ENCODE results near the gene TEX101. TPM values are rescaled to one million over a fixed set of nuclear protein-coding genes. Genes with fewer than 3 reads are reported as not detected.

Gene TEX101
- total RNA-seq, 1 donor from 2014 or later: not detected

DNA sequence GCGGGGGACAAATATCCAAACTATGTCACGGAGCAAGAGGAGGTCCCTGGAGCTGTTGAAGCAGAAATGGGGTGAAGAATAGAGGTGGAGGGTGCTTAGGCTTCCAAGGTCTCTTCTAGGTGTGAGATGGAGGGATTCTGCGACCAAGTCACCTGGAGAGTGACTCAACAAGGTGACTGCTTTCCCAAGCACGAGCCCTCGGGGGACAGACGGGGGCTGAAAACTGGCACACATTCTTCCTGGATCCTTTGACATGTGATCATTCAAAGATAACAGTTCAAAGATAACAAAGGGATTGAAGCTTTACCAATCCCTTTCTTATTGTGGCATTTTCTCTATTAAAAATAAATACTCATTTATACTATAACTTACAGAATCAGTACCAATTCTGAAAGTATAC, 2.2 kb upstream of the TEX101 start:
- H3K27me3 Mint-ChIP-seq (ENCODE audit: unreplicated experiment): peaks cover 2% of the 10 kb centered on the region
- H3K4me3 Mint-ChIP-seq (ENCODE audit: unreplicated experiment): no peak overlapping the region
- TF ChIP-seq, protein P1, sequence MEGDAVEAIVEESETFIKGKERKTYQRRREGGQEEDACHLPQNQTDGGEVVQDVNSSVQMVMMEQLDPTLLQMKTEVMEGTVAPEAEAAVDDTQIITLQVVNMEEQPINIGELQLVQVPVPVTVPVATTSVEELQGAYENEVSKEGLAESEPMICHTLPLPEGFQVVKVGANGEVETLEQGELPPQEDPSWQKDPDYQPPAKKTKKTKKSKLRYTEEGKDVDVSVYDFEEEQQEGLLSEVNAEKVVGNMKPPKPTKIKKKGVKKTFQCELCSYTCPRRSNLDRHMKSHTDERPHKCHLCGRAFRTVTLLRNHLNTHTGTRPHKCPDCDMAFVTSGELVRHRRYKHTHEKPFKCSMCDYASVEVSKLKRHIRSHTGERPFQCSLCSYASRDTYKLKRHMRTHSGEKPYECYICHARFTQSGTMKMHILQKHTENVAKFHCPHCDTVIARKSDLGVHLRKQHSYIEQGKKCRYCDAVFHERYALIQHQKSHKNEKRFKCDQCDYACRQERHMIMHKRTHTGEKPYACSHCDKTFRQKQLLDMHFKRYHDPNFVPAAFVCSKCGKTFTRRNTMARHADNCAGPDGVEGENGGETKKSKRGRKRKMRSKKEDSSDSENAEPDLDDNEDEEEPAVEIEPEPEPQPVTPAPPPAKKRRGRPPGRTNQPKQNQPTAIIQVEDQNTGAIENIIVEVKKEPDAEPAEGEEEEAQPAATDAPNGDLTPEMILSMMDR (IDR thresholded peaks at IDR 0.05; ENCODE audit: partially characterized antibody, unreplicated experiment): no peak
- no peak for DNase-seq
- H3K4me1 Mint-ChIP-seq (ENCODE audit: low read depth, unreplicated experiment): no peaks in the 10 kb centered on the region
- H3K27ac Mint-ChIP-seq (ENCODE audit: unreplicated experiment): no peak overlapping the region
- no peaks in the 10 kb centered on the region for H3K36me3 Mint-ChIP-seq (ENCODE audit: unreplicated experiment)
- peaks cover 3% of the 10 kb centered on the region for H3K9me3 Mint-ChIP-seq (ENCODE audit: unreplicated experiment)

DNA sequence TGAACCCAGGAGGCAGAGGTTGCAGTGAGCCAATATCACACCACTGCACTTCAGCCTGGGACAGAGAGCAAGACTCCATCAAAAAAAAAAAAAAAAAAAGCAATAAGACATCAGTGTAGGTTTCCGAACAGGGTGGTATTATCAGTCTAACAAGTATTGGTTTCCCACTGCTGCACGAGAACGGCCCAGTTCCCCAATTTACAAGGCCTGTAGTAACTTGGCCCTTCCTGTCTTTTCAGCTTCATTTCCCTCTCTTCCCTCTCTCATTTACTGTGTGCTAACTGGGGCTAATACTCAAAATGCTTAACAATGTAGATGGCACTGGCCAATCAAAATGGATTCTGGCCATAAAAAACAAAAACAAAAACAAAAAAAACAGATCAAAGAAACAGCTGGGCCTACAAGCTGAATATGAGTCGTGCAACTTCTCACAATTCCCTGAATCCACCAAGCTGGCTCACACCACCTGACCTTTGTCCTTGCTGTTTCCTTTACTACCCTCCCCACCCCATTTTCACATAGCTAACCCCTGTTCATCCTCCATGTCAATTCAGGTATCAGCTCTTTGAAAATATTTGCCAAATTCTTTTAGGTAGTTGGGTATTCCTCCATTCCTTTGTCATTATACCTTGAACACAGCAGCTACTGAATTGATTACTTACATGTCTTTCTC, 2.4 kb downstream of the TEX101 start:
- Mint-ChIP-seq H3K27me3 (ENCODE audit: unreplicated experiment) (peaks cover 2% of the 10 kb centered on the region), H3K36me3 (ENCODE audit: unreplicated experiment) (no peaks in the 10 kb centered on the region), H3K9me3 (ENCODE audit: unreplicated experiment) (peaks cover 3% of the 10 kb centered on the region), H3K4me3 (ENCODE audit: unreplicated experiment) (no peak overlapping the region), H3K27ac (ENCODE audit: unreplicated experiment) (no peak overlapping the region), H3K4me1 (ENCODE audit: low read depth, unreplicated experiment) (no peaks in the 10 kb centered on the region)
- no peak for DNase-seq
- TF ChIP-seq, protein P1 (IDR thresholded peaks at IDR 0.05; ENCODE audit: partially characterized antibody, unreplicated experiment): no peak

DNA sequence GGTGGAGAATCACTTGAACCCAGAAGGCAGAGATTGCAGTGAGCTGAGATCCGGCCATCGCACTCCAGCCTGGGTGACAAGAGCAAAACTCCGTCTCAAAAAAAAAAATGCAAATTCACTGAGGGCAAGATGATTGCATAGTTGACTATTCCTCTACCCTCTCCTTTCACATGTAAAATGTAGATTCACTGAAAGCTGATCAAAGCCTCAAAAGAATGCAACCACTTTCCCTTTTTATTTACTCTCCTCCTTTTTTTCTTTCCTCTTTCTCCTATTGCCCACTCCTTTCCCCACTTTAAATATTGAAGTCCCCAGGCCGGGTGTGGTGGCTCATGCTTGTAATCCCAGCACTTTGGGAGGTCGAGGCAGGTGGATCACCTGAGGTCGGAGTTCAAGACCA, 6.3 kb downstream of the TEX101 start:
- Mint-ChIP-seq H3K4me1 (ENCODE audit: low read depth, unreplicated experiment) (no peaks in the 10 kb centered on the region), H3K4me3 (ENCODE audit: unreplicated experiment) (no peak overlapping the region), H3K9me3 (ENCODE audit: unreplicated experiment) (no peaks in the 10 kb centered on the region), H3K27ac (ENCODE audit: unreplicated experiment) (no peak overlapping the region), H3K36me3 (ENCODE audit: unreplicated experiment) (no peaks in the 10 kb centered on the region), H3K27me3 (ENCODE audit: unreplicated experiment) (peaks cover 4% of the 10 kb centered on the region)
- no peak for DNase-seq
- TF ChIP-seq, protein P1 (IDR thresholded peaks at IDR 0.05; ENCODE audit: partially characterized antibody, unreplicated experiment): no peak

DNA sequence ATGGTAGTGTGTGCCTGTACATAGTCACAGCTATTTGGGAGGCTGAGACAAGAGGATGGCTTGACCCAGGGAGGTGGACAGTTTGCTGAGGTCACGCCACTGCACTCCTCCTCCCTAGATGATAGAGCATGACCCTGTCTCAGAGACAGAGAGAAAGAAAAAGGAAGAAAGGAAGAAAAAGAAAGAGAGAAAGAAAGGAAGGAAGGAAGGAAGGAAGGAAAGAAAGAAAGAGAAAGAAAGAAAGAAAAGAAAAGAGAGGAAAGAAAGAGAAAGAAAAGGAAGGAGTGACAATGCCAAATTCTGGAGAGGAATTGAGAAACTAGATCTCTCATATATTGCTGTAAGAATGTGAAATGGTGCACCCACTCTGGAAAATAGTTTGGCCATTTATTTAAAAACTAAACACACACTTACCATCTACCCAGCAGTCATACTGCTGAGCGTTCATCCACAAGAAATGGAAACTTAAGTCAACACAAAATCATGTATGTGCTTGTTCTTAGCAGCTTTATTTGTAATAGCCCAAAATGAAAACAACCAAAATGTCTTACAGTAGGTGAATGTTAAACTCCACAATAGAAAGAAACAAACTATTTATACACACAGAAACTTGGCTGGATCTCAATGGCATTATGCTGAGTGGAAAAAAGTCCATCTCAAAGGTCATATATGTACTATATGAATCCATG, 7.5 kb downstream of the TEX101 start:
- Mint-ChIP-seq H3K27ac (ENCODE audit: unreplicated experiment) (no peak overlapping the region), H3K4me1 (ENCODE audit: low read depth, unreplicated experiment) (no peaks in the 10 kb centered on the region), H3K36me3 (ENCODE audit: unreplicated experiment) (no peaks in the 10 kb centered on the region), H3K9me3 (ENCODE audit: unreplicated experiment) (no peaks in the 10 kb centered on the region), H3K27me3 (ENCODE audit: unreplicated experiment) (peaks cover 2% of the 10 kb centered on the region), H3K4me3 (ENCODE audit: unreplicated experiment) (no peak overlapping the region)
- no peak for DNase-seq
- TF ChIP-seq, protein P1 (IDR thresholded peaks at IDR 0.05; ENCODE audit: partially characterized antibody, unreplicated experiment): no peak

DNA sequence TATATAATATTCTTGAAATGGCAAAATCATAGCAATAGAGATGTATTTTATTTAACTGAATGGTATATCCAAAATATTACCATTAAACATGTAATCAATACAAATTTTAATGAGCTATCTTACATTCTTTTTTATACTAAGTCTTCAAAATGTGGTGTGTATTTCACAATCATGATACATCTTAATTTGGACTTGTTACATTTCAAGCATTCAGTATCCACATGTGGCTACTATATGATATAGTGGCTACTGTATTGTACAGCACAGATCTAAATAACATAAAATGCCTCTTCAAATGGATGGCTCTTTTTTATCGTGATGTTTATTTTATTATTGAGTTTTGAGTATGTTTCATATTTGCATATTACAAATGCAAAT, 8.0 kb downstream of the TEX101 start:
- no peaks in the 10 kb centered on the region for H3K36me3 Mint-ChIP-seq (ENCODE audit: unreplicated experiment)

More for the DNA sequence above, 8.0 kb downstream of the TEX101 start:
- no peak overlapping the region for H3K27ac Mint-ChIP-seq (ENCODE audit: unreplicated experiment)
- H3K27me3 Mint-ChIP-seq (ENCODE audit: unreplicated experiment): peaks cover 2% of the 10 kb centered on the region
- no peak overlapping the region for H3K4me3 Mint-ChIP-seq (ENCODE audit: unreplicated experiment)
- no peaks in the 10 kb centered on the region for H3K9me3 Mint-ChIP-seq (ENCODE audit: unreplicated experiment)
- no peaks in the 10 kb centered on the region for H3K4me1 Mint-ChIP-seq (ENCODE audit: low read depth, unreplicated experiment)
- TF ChIP-seq, protein P1 (IDR thresholded peaks at IDR 0.05; ENCODE audit: partially characterized antibody, unreplicated experiment): no peak
- no peak for DNase-seq

Data from glutamatergic neuron (in vitro differentiated cells).